Measurements from ENCODE around the gene GLG1.

DNA sequence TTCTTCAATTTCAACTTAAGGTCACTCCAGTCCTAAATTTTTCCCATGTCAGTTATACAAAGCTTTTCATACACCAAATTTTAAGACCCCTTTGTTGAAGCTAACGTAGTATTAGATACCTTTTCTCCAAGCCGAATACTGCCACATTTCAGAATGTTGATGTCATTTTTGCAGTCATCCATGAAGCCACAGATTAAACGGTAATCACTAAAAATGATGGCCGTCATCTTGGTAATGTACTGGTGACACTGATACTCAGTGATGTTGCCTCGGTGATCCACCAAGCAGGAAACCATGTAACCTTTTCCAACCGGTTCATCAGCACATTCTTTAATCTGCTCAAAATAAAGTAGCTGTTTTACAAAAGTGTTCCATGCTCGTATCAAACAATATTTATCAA, 103.5 kb downstream of the GLG1 start:
- no peak for TF ChIP-seq POLR2AphosphoS5 (IDR thresholded peaks at IDR 0.05; ENCODE audit: low read depth, low read length)
- TF ChIP-seq POLR2A (IDR thresholded peaks at IDR 0.05; ENCODE audit: low read depth, low read length): no peak
- TF ChIP-seq TAF1 (IDR thresholded peaks at IDR 0.05; ENCODE audit: low read depth, low read length): no peak
- TF ChIP-seq SPI1 (IDR thresholded peaks at IDR 0.05; ENCODE audit: low read depth, low read length): no peak

Data from GM12891 (cell line).